A673 (cell line): Measurements from ENCODE around the gene CDK19. TPM values are rescaled to one million over a fixed set of nuclear protein-coding genes. Genes with fewer than 3 reads are reported as not detected.
A peak's percentile ranks its signal among the peaks of the same experiment; 100 is the strongest.

Experiments
- BruUV-seq: library from RNA; stranded (reverse); fragments of 400-500 nt; replicated peaks from 2 replicates; lab custom pipeline; 2021; lab: Mats Ljungman, UMichigan
- CTCF ChIA-PET: fragments of 300-600 bp; sonication (Branson Sonifier 250); formaldehyde crosslinking; loops from one replicate; lab custom pipeline; 2022; ENCODE audit warnings: antibody characterized with exemption; lab: Charles Lee
- POLR2A ChIA-PET: fragments of 300-600 bp; sonication (Branson Sonifier 250); formaldehyde crosslinking; loops from one replicate; lab custom pipeline; 2022; ENCODE audit warnings: antibody characterized with exemption; ENCODE audit not compliant: low non-redundant PET; lab: Charles Lee
- DNase-seq: peaks from one replicate; pipeline ENCODE4 v3.0.0-alpha.2; 2015; ENCODE audit warnings: low spot score
- H3K27ac ChIP-seq: fragments of 200-600 bp; sonication (generic); 2 replicates; pipeline ENCODE4 v1.5.1; 2016; ENCODE audit warnings: mixed run types, low read depth, mild to moderate bottlenecking, mixed read lengths, antibody characterized with exemption, low read length; ENCODE audit not compliant: poor library complexity, severe bottlenecking
- H3K27me3 ChIP-seq: fragments of 200-600 bp; sonication (generic); replicated peaks from 2 replicates; pipeline ENCODE4 v1.6.1; 2017; ENCODE audit warnings: mixed run types, low read depth, mild to moderate bottlenecking, mixed read lengths, antibody characterized with exemption, low read length; ENCODE audit not compliant: insufficient read depth, poor library complexity
- H3K36me3 ChIP-seq: fragments of 200-600 bp; sonication (generic); 2 replicates; pipeline ENCODE4 v1.6.1; 2016; ENCODE audit warnings: mixed run types, mild to moderate bottlenecking, mixed read lengths, antibody characterized with exemption, low read length; ENCODE audit not compliant: insufficient read depth, poor library complexity, severe bottlenecking
- H3K4me1 ChIP-seq: fragments of 200-600 bp; sonication (generic); 2 replicates; pipeline ENCODE4 v1.6.1; 2017; ENCODE audit warnings: mixed run types, mild to moderate bottlenecking, mixed read lengths, antibody characterized with exemption, low read length; ENCODE audit not compliant: insufficient read depth, poor library complexity, severe bottlenecking
- H3K4me3 ChIP-seq: fragments of 200-600 bp; sonication (generic); 2 replicates; pipeline ENCODE4 v1.5.1; 2016; ENCODE audit warnings: low read depth, mixed run types, mild to moderate bottlenecking, mixed read lengths, low read length; ENCODE audit not compliant: poor library complexity, severe bottlenecking
- H3K9me3 ChIP-seq: fragments of 200-600 bp; sonication (generic); 2 replicates; pipeline ENCODE4 v1.6.1; 2016; ENCODE audit warnings: mixed run types, low read depth, mild to moderate bottlenecking, mixed read lengths, antibody characterized with exemption, low read length; ENCODE audit not compliant: poor library complexity, severe bottlenecking
- EZH2 ChIP-seq: fragments of 200-600 bp; sonication (generic); IDR thresholded peaks from 2 replicates; pipeline ENCODE4 v1.6.1; 2017; ENCODE audit warnings: borderline replicate concordance, low read depth, mild to moderate bottlenecking, mixed read lengths, antibody characterized with exemption, low read length; ENCODE audit not compliant: poor library complexity, severe bottlenecking
- intact Hi-C: fragments of 100-400 bp; cut with micrococcal nuclease; formaldehyde crosslinking; loops from one replicate; pipeline ENCODE4 v1.10.0; 2022; ENCODE audit not compliant: unreplicated experiment
- total RNA-seq: library from RNA; stranded (reverse); gene quantifications from 2 replicates; pipeline ENCODE4 v1.2.3, GENCODE V29; 2021
- TF ChIP-seq, protein P1 (sequence below): fragments of 300-800, 200-600 bp; sonication (generic); conservative IDR thresholded peaks from 2 replicates; pipeline ENCODE4 v1.5.1; 2017; ENCODE audit warnings: low read depth, mild to moderate bottlenecking, antibody characterized with exemption, low read length, moderate library complexity, mixed read lengths

CDK19 gene
- total RNA-seq, 1 experiment from 2014 or later: 23.7 TPM

DNA sequence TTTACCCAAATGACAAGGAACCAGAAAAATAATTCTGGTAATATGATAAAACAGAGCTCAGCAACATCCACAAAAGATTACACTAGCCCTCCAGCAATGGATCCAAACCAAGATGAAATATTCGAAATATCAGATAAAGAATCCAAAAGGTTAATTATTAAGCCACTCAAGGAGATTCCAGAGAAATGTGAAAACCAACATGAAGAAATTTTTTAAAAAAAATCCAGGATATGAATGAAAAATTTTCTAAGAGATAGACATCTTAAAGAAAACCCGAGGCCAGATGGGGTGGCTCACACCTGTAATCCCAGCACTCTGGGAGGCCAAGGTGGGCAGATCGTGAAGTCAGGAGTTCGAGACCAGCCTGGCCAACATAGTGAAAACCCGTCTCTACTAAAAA, 124.4 kb downstream of the CDK19 start:
- no TSS peak for BruUV-seq
- no peaks in the 10 kb centered on the region for H3K36me3 ChIP-seq
- H3K9me3 ChIP-seq: no peaks in the 10 kb centered on the region
- TF ChIP-seq, protein P1, sequence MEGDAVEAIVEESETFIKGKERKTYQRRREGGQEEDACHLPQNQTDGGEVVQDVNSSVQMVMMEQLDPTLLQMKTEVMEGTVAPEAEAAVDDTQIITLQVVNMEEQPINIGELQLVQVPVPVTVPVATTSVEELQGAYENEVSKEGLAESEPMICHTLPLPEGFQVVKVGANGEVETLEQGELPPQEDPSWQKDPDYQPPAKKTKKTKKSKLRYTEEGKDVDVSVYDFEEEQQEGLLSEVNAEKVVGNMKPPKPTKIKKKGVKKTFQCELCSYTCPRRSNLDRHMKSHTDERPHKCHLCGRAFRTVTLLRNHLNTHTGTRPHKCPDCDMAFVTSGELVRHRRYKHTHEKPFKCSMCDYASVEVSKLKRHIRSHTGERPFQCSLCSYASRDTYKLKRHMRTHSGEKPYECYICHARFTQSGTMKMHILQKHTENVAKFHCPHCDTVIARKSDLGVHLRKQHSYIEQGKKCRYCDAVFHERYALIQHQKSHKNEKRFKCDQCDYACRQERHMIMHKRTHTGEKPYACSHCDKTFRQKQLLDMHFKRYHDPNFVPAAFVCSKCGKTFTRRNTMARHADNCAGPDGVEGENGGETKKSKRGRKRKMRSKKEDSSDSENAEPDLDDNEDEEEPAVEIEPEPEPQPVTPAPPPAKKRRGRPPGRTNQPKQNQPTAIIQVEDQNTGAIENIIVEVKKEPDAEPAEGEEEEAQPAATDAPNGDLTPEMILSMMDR: no peak
- no peak for TF ChIP-seq EZH2
- H3K27ac ChIP-seq: no peak overlapping the region
- POLR2A ChIA-PET: no interaction called here
- intact Hi-C loops: no loop called here
- no peak for DNase-seq
- H3K4me1 ChIP-seq: no peaks in the 10 kb centered on the region
- H3K27me3 ChIP-seq: no peaks in the 10 kb centered on the region
- no peak overlapping the region for H3K4me3 ChIP-seq
- CTCF ChIA-PET: no interaction called here

DNA sequence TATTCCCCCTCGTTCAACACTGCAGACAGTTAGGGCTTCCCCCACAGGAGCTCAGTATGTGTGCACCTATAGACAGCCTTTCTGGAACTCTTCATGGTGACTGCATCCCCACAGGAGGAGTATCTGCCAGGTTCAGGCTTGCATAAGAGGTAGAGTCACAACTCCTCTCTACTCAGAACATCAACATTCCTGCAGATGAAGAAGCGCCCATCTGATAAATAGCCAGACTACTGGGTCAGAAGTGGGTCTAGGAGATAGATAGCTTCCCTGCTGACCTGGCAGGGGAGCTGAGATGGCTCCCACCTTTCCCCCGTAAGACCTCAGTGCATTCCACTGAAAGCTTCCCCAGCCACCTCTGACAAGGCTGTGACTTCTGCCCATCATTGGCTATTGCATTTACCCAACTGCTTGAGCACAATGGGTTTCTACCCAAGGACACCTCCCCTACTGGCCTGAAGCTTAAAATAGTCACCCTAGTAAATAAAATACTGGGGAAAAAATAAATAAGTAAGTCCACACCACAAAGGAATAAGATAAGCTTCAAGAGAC, 125.1 kb downstream of the CDK19 start:
- Histone ChIP-seq H3K4me1 (no peaks in the 10 kb centered on the region), H3K4me3 (no peak overlapping the region), H3K27ac (no peak overlapping the region), H3K9me3 (no peaks in the 10 kb centered on the region), H3K36me3 (no peaks in the 10 kb centered on the region), H3K27me3 (no peaks in the 10 kb centered on the region)
- CTCF ChIA-PET: no interaction called here
- no peak for DNase-seq
- TF ChIP-seq EZH2: no peak
- TF ChIP-seq, protein P1: no peak
- intact Hi-C loops: no loop called here
- no TSS peak for BruUV-seq
- POLR2A ChIA-PET: no interaction called here

DNA sequence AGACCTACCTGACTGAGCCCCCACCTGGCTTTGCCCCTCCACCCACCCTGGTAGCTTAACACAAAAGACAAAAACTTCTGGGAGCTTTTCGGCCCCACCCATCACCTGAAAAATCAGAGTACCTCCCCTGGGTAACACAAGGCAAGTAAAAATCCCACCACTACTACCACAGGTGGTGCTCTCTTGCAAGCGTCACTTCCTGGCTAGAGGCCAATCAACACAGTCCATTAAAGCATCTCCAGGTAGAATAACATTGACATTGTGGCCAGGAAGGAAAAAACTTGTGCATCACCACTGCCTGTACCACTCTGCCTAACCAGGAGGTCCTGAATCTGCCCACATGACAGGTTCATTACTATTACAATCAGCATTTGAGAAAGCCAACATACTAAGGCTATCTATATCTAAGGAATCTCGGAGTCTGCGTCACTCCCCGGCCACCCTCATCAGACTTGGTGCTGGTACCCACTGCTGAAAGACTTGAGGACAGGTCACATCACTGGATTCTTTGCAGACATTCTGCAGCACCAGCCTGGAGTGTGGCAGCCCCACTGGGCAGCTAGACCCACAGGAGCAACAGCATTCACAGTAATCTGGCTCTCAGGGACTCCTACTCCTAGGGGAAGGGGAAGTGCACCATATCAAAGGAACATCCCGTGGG, 125.9 kb downstream of the CDK19 start:
- H3K4me3 ChIP-seq: no peak overlapping the region
- no TSS peak for BruUV-seq
- no peak overlapping the region for H3K27ac ChIP-seq
- CTCF ChIA-PET: no interaction called here
- POLR2A ChIA-PET: interaction anchor here (0.7 kb wide), 1 partner anchor 9 kb away, joined by 3 read pairs; no protein-coding TSS in a partner anchor
- no peaks in the 10 kb centered on the region for H3K4me1 ChIP-seq
- no peak for TF ChIP-seq EZH2
- TF ChIP-seq, protein P1: no peak
- H3K9me3 ChIP-seq: no peaks in the 10 kb centered on the region
- H3K36me3 ChIP-seq: no peaks in the 10 kb centered on the region
- peak; percentile 15 for DNase-seq
- no peaks in the 10 kb centered on the region for H3K27me3 ChIP-seq
- intact Hi-C loops: no loop called here
